M059J (cell line): Measurements from ENCODE around the gene LETM1. TPM values are rescaled to one million over a fixed set of nuclear protein-coding genes. Genes with fewer than 3 reads are reported as not detected.

Experiments
- DNase-seq: peaks from one replicate; pipeline ENCODE4 v3.0.0-alpha.2; 2012; ENCODE audit warnings: low read depth
- total RNA-seq: library from RNA; depleted of rRNA; stranded (reverse); fragments of >200 nt; shearing (Covaris generic); gene quantifications from 2 replicates; pipeline ENCODE4 v1.2.3, GENCODE V29; 2014

The LETM1 gene
- total RNA-seq, 1 experiment from 2014 or later: 33.0 TPM

GRCh38 chr4:1795299-1796195 lies 60.4 kb downstream of the LETM1 start:
- no peak for DNase-seq

GRCh38 chr4:1794809-1795298 lies 61.1 kb downstream of the LETM1 start:
- no peak for DNase-seq

GRCh38 chr4:1793940-1794808 lies 61.8 kb downstream of the LETM1 start:
- DNase-seq: no peak

GRCh38 chr4:1793496-1793840 lies 62.5 kb downstream of the LETM1 start:
- no peak for DNase-seq

GRCh38 chr4:1792832-1793495 lies 63.0 kb downstream of the LETM1 start, which contains the start of gene FGFR3:
FGFR3 (plus strand) TSS chr4:1793293; CDS start chr4:1793935, 642 bp downstream.
- DNase-seq: no peak

- no peak for DNase-seq
Measured at GRCh38 chr4:1792158-1792831, 63.7 kb downstream of the LETM1 start.

- DNase-seq: no peak
Measured at GRCh38 chr4:1790005-1790404, 66.0 kb downstream of the LETM1 start.

- DNase-seq: no peak
Measured at GRCh38 chr4:1789552-1789951, 66.4 kb downstream of the LETM1 start.

GRCh38 chr4:1788254-1788973 lies 67.5 kb downstream of the LETM1 start:
- no peak for DNase-seq

GRCh38 chr4:1787411-1788077 lies 68.4 kb downstream of the LETM1 start:
- DNase-seq: no peak

- DNase-seq: no peak
Measured at GRCh38 chr4:1786544-1787362, 69.2 kb downstream of the LETM1 start.

- DNase-seq: no peak
Measured at GRCh38 chr4:1785592-1785991, 70.4 kb downstream of the LETM1 start.

- no peak for DNase-seq
Measured at GRCh38 chr4:1784789-1785591, 71.0 kb downstream of the LETM1 start.

GRCh38 chr4:1784395-1784788 lies 71.6 kb downstream of the LETM1 start:
- no peak for DNase-seq

- peak; percentile 32 for DNase-seq
Measured at GRCh38 chr4:1783970-1784369, 72.0 kb downstream of the LETM1 start.

GRCh38 chr4:1783015-1783414 lies 72.9 kb downstream of the LETM1 start:
- DNase-seq: no peak

GRCh38 chr4:1780435-1780834 lies 75.5 kb downstream of the LETM1 start:
- no peak for DNase-seq

GRCh38 chr4:1779588-1780382 lies 76.2 kb downstream of the LETM1 start:
- DNase-seq: no peak
